K562 (cell line): ENCODE measurements around the gene PTRH1.

Experiments
- GABPA ChIP-seq: fragments of 200-800 bp; sonication (Bioruptor generic); conservative IDR thresholded peaks from 2 replicates; pipeline ENCODE4 v1.6.1; 2016; ENCODE audit warnings: low read depth, missing genetic modification characterization, missing compliant biosample characterization
- POLR2A ChIP-seq: fragments of 450-650 bp; conservative IDR thresholded peaks from 2 replicates; pipeline ENCODE4 v1.6.1; 2016
- ZNF146 ChIP-seq: IDR thresholded peaks from one replicate; pipeline ENCODE4 v1.6.1; 2018; ENCODE audit warnings: missing compliant biosample characterization; ENCODE audit not compliant: unreplicated experiment

DNA sequence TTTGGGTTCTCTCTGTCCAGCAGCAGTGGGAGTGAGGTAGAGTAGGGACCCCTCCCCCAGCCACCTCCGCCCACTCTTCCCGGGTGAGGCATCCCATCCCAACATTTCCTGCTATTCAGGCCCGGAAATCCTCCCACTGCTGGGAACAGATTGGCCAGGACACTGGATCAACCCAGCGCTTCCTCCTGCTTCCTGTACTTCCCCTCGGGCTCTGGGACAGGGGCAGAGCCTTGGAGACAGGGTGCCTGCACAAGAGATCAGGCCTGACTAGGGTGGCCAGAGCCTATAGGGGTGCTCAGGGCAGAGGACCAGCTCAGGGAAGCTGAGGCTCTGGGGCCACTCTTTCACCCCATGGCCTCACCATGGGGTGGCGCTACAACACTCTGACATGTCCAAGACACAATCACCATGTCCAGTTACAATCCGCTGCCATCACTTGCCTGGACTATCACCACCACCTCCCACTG is 48.5 kb upstream of the PTRH1 start:
- TF ChIP-seq ZNF146 (no peak), GABPA (tag) (no peak), POLR2A (no peak)
